ENCODE data around the gene SPOCK1. TPM values are rescaled to one million over a fixed set of nuclear protein-coding genes. Genes with fewer than 3 reads are reported as not detected.

Gene SPOCK1
- total RNA-seq, 1 donor, result 54.8 TPM

- DNase-seq (ENCODE audit: low read depth), result no peak
- no peak overlapping the region for H3K4me3 ChIP-seq (ENCODE audit: low read depth, low read length)
- no peak for TF ChIP-seq CTCF (IDR thresholded peaks at IDR 0.05; ENCODE audit: insufficient read depth, low read depth, low read length)
Observed at GRCh38 chr5:137096149-137097103, 402.7 kb downstream of the SPOCK1 start.

- no peak overlapping the region for H3K4me3 ChIP-seq (ENCODE audit: low read depth, low read length)
- TF ChIP-seq CTCF (IDR thresholded peaks at IDR 0.05; ENCODE audit: insufficient read depth, low read depth, low read length), result no peak
- DNase-seq (ENCODE audit: low read depth), result no peak
Observed at GRCh38 chr5:137095597-137095996, 403.5 kb downstream of the SPOCK1 start.

GRCh38 chr5:137092831-137093230, 406.3 kb downstream of the SPOCK1 start:
- TF ChIP-seq CTCF (IDR thresholded peaks at IDR 0.05; ENCODE audit: insufficient read depth, low read depth, low read length), result no peak
- no peak for DNase-seq (ENCODE audit: low read depth)
- H3K4me3 ChIP-seq (ENCODE audit: low read depth, low read length), result no peak overlapping the region

- DNase-seq (ENCODE audit: low read depth), result peak; percentile 47
- no peak for TF ChIP-seq CTCF (IDR thresholded peaks at IDR 0.05; ENCODE audit: insufficient read depth, low read depth, low read length)
- no peak overlapping the region for H3K4me3 ChIP-seq (ENCODE audit: low read depth, low read length)
Observed at GRCh38 chr5:137091472-137091871, 407.7 kb downstream of the SPOCK1 start.

GRCh38 chr5:137090721-137091120, 408.4 kb downstream of the SPOCK1 start:
- H3K4me3 ChIP-seq (ENCODE audit: low read depth, low read length), result no peak overlapping the region
- TF ChIP-seq CTCF (IDR thresholded peaks at IDR 0.05; ENCODE audit: insufficient read depth, low read depth, low read length), result no peak
- DNase-seq (ENCODE audit: low read depth), result no peak

GRCh38 chr5:137090151-137090550, 409.0 kb downstream of the SPOCK1 start:
- peak; percentile 71 for DNase-seq (ENCODE audit: low read depth)
- no peak overlapping the region for H3K4me3 ChIP-seq (ENCODE audit: low read depth, low read length)
- no peak for TF ChIP-seq CTCF (IDR thresholded peaks at IDR 0.05; ENCODE audit: insufficient read depth, low read depth, low read length)

Data from fibroblast of villous mesenchyme (primary cell).